ENCODE results near the gene MPST.
"Not testable (repeated sequence)": the region's sequence is repeated elsewhere in the genome, so short reads cannot be mapped to it uniquely, and the experiment has no call there.

The MPST gene

DNA sequence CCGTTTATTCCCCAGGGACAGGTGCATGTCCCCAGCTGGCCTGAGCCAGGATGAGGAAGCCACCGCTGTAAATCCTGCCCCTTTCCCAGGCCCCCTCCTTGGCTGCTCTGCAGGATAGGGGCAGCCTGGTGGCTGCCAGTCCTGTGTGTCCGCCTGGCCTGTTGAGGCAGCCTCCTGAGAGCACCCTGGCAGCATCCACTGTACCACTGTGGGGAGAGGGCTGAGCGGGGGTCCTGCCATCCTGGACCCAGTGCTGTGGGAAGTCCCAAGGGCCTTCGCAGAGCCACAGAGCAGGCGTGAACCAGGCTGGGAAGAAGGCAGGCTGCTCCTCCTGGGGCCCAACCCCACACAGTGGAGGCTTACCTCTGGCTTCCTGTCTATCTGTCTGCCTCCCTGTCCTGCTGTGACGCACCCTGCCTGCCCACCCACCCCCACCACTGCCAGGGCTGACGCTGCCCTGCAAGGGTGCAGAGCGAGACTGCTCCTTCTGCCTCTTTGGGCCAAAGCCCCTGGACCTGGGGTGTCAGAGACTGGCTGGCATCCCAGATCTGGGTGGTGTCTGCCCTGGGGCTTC, 40.4 kb downstream of the MPST start:
- in situ Hi-C loops (cut with MboI; ENCODE audit: low sequenced_read_pairs), result no loop called here

DNA sequence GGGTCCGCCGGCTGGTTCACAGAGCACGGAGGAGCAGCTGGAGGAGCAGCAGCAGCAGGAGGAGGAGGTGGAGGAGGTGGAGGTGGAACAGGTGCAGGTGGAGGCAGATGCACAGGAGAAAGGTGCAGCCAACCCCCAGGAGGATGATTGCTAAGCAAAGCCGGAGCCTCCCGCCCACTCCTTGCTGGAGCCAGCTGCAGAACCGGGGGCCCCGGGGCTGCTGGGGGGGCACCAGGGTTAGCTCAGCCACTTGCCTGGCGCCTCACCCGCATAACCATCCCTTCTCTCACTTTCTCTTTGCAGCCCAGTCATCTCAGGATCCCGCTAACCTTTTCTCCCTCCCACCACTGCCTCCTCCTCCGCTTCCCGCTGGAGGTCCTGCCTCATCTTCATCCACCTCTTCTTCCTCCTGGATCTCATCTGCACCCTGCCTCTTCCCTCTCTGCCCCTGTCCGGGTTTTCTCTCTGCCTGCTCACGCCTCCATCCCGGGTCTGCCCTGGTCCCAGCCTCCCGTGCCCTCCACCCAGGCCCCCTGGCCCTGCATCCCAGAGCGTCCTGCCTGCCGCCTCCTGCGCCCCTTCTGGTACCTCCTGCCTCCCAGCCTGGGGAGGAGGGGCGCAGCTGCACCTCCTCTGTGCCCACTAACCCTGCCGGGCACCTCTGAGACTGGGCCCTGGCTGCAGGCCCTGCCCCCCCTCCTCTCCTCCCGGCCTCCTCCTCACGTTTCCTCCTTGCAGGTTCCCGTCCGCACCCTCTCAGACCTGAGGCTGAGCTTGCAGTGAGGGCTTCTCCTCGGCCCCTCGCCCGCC, 41.5 kb downstream of the MPST start:
- in situ Hi-C loops (cut with MboI; ENCODE audit: low sequenced_read_pairs), result no loop called here

GRCh38 chr22:37061611-37062375, 42.3 kb downstream of the MPST start:
- in situ Hi-C loops (cut with MboI; ENCODE audit: low sequenced_read_pairs), result no loop called here

- in situ Hi-C loops (cut with MboI; ENCODE audit: low sequenced_read_pairs), result no loop called here
These were observed 42.8 kb downstream of the MPST start for GRCh38 chr22:37062376-37062675.

DNA sequence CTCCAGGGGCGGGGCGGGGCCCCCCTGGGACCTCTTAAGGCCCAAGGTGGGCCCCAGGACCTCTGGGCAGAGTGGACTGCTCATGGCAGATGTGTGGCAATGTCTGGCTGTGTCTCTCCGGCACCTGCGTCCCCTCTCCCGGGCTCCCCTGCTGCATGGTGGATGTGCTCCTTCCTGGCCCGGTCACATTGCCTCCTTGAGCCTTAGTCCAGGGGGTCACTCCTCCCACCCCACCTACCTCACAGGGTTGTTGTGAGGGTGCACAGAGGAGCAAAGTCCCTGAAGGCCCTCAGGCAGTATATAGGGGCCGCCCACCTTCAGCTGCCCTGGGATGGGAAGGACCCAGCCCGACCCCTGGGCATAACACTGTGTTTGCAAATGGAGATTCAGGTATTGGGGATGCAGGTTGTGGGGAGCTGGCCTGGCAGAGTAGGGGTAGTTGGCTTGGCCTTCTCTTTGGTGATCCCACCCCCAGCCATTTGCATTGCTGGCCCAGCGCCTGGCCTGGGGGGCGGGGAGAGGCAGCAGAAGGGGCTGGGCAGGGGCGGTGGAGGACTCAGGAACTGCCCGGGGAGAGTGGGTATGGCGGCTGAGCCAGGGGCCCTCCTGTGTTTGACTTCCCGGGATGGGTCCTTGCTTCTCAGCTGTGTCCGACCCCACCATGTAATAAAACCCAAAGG, 43.3 kb downstream of the MPST start:
- in situ Hi-C loops (cut with MboI; ENCODE audit: low sequenced_read_pairs), result no loop called here

GRCh38 chr22:37063431-37064420, 44.2 kb downstream of the MPST start:
- in situ Hi-C loops (cut with MboI; ENCODE audit: low sequenced_read_pairs), result no loop called here

GRCh38 chr22:37064553-37064952, 45.0 kb downstream of the MPST start:
- in situ Hi-C loops (cut with MboI; ENCODE audit: low sequenced_read_pairs), result no loop called here

DNA sequence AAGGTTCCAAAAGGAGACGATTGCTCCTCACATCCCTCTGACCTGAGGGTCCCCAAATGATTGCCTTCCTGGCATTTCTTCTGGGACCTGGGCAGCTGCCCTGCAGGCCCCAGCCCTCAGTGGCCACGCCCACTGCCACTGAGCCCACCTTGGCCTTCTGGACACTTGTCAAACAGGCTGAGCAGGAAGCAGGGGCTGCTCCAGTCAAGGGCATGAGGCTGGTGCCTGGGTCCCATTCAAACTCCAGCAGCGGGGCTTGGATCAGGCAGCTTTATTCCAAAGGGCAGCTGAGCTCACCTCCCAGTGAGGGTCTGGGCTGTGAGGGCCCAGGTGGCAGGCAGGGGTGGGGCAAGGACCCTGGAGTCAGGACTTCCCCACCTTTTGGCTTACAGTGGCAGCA, 45.6 kb downstream of the MPST start:
- in situ Hi-C loops (cut with MboI; ENCODE audit: low sequenced_read_pairs), result no loop called here

DNA sequence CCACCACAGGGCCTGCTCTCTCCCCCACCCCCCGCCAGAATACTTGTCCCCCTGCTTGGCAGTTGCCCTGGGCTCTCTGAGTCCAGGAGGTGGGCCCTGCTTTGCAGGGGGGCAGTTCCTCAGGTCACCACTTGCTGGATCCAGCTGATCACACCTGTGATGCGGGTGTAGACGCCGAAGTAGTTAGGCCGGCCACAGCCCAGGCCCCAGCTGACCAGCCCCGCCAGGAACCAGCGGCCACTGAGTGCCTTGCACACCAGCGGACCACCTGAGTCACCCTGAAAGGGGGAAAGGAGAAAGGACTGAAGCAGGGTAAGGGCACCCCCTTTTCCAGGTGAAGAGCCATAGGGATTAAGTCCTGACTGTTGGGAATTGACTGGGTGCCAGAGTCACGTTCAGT, 46.4 kb downstream of the MPST start:
- in situ Hi-C loops (cut with MboI; ENCODE audit: low sequenced_read_pairs), result no loop called here

DNA sequence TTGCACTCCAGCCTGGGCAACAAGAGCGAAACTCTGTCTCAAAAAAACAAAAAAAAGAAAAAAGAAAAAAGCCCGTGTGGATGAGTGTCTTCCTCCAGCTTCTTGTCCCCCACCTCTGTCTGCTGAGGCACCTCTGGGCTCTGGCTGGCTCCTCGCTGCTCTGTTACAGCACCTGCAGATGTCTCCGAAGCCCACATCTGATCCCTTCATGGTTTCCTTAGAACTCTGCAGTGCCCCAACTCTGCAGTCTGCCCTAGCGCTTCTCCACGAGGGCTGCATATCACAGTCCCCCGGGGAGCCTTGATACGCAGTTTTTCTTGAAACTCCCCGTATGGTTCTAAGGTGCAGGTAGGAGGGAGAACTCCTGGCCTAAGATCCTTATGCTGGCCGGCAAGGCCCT, 47.9 kb downstream of the MPST start:
- in situ Hi-C loops (cut with MboI; ENCODE audit: low sequenced_read_pairs), result no loop called here

DNA sequence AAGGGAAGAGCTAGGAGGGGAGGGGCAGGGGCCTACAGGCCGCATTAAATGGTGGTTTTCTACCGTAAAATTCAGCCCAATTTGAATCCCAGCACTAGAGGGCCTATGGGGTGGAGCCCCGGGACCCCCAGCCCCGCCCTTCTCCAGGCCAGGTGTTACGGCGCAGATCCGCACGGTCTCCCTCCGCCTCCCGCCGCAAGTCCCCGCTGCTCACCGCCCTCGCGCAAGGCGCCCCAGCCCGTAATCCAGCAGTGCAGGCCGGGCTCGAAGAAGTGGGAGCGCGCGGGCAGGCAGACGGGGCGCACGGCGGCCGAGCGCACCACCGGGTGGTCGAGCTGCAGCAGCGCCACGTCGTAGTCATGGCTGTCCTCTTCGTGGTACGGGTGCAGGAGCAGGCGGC, 49.3 kb downstream of the MPST start:
- in situ Hi-C loops (cut with MboI; ENCODE audit: low sequenced_read_pairs), result no loop called here

DNA sequence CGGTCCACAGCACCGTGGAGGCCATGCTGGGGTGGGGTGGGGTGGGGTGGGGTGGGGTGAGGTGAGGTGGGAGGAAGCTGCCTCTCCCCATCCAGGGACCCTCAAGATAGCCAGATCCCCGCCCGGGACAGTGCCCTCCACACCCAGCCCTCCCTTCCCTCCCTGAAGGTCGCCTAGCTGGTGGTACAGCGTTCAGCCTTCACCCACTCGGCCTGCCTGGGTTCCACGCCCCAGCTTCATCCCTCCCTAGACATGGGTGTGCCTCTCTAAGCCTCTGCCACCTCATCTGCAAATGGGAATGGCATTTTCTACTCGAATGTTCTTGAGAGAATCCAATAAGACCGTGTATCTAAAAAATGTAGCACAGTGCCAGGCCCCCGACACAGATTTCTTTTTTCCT, 49.8 kb downstream of the MPST start:
- in situ Hi-C loops (cut with MboI; ENCODE audit: low sequenced_read_pairs), result no loop called here

GRCh38 chr22:37069719-37070118, 50.2 kb downstream of the MPST start:
- in situ Hi-C loops (cut with MboI; ENCODE audit: low sequenced_read_pairs), result no loop called here

- in situ Hi-C loops (cut with MboI; ENCODE audit: low sequenced_read_pairs), result no loop called here
These were observed 50.8 kb downstream of the MPST start for GRCh38 chr22:37070334-37070733.

GRCh38 chr22:37070744-37071143, 51.2 kb downstream of the MPST start:
- in situ Hi-C loops (cut with MboI; ENCODE audit: low sequenced_read_pairs), result no loop called here

- in situ Hi-C loops (cut with MboI; ENCODE audit: low sequenced_read_pairs), result not testable (repeated sequence)
These were observed 52.5 kb downstream of the MPST start for GRCh38 chr22:37071850-37072592.

DNA sequence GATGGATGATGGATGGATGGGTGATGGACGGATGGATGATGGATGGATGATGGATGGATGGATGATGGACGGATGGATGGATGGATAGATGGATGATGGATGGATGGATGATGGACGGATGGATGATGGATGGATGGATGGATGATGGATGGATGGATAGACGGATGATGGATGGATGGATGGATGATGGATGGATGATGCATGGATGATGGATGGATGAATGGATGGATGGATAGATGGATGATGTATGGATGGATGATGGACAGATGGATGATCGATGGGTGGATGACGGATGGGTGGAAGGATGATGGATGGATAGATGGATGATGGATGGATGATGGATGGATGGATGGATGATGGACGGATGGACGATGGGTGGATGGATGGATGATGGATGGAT, 53.1 kb downstream of the MPST start:
- in situ Hi-C loops (cut with MboI; ENCODE audit: low sequenced_read_pairs), result no loop called here

DNA sequence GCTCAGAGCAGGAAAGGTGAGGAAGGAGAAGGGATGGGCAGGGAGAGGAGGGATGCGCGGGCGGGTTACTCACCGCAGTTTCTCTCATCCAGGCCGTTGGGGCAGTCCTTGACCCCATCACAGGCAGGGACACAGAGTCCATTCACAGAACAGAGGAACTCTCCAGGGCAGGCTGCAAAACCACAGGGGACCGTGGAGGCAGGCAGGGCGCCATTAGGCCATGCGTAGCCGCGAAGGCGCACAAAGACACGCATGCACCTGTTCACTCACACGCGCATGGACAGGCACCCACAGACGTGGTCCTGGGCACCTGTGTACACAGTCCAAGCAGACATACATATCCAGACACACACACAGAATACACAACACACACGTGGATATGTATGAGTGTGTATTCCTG, 55.0 kb downstream of the MPST start:
- in situ Hi-C loops (cut with MboI; ENCODE audit: low sequenced_read_pairs), result no loop called here

- in situ Hi-C loops (cut with MboI; ENCODE audit: low sequenced_read_pairs), result no loop called here
These were observed 55.5 kb downstream of the MPST start for GRCh38 chr22:37075046-37075445.
